SU-DHL-6 (cell line): ENCODE data around the gene TSG101.

ENCODE experiments used
- H2AFZ ChIP-seq: fragments of 200-600 bp; sonication (generic); 2 replicates; pipeline ENCODE4 v1.6.1; 2014; ENCODE audit warnings: low read depth, mild to moderate bottlenecking, moderate library complexity, mixed read lengths, antibody characterized with exemption, low read length; ENCODE audit not compliant: severe bottlenecking
- H3F3A ChIP-seq: fragments of 200-600 bp; shearing (Covaris generic); 2 replicates; pipeline ENCODE4 v1.6.0; 2016; ENCODE audit warnings: antibody characterized with exemption, mild to moderate bottlenecking; ENCODE audit not compliant: insufficient read depth
- H3K27ac ChIP-seq: fragments of 200-600 bp; sonication (generic); 2 replicates; pipeline ENCODE4 v1.5.1; 2016; ENCODE audit warnings: low read depth, mild to moderate bottlenecking, low read length, moderate library complexity, mixed read lengths
- H3K27me3 ChIP-seq: fragments of 200-600 bp; sonication (generic), shearing (Covaris generic); 2 replicates; pipeline ENCODE4 v1.6.0; 2014; ENCODE audit warnings: mild to moderate bottlenecking, low read length
- H3K36me3 ChIP-seq: fragments of 200-600 bp; sonication (generic); 2 replicates; pipeline ENCODE4 v1.6.1; 2014; ENCODE audit warnings: mild to moderate bottlenecking, low read length, mixed read lengths
- H3K4me2 ChIP-seq: fragments of 300-600, 200-600 bp; shearing (Covaris generic), sonication (generic); 2 replicates; pipeline ENCODE4 v1.6.0; 2014; ENCODE audit warnings: low read length, low read depth, mild to moderate bottlenecking; ENCODE audit not compliant: poor library complexity, severe bottlenecking
- H3K4me3 ChIP-seq: fragments of 200-600 bp; sonication (generic); 2 replicates; pipeline ENCODE4 v1.5.1; 2014; ENCODE audit warnings: antibody characterized with exemption, low read length, mild to moderate bottlenecking, mixed read lengths; ENCODE audit not compliant: insufficient read depth, poor library complexity, severe bottlenecking
- H3K79me2 ChIP-seq: fragments of 200-600 bp; sonication (generic); 2 replicates; pipeline ENCODE4 v1.6.1; 2014; ENCODE audit warnings: mild to moderate bottlenecking, low read length, moderate library complexity; ENCODE audit not compliant: insufficient read depth
- H3K9ac ChIP-seq: fragments of 200-600 bp; sonication (generic); 2 replicates; pipeline ENCODE4 v1.7.0; 2014; ENCODE audit warnings: mild to moderate bottlenecking, low read length
- H3K9me2 ChIP-seq: fragments of 200-600 bp; sonication (generic); replicated peaks from 2 replicates; pipeline ENCODE4 v1.6.1; 2014; ENCODE audit warnings: low read length; ENCODE audit not compliant: insufficient read depth
- H3K9me3 ChIP-seq: fragments of 200-600 bp; sonication (generic); 2 replicates; pipeline ENCODE4 v1.6.1; 2014; ENCODE audit warnings: low read length, mixed read lengths; ENCODE audit not compliant: insufficient read depth
- H4K20me1 ChIP-seq: fragments of 200-600 bp; sonication (generic); 2 replicates; pipeline ENCODE4 v1.6.1; 2014; ENCODE audit warnings: low read depth, mild to moderate bottlenecking, antibody characterized with exemption, low read length, moderate library complexity, mixed read lengths
- CTCF ChIP-seq: fragments of 200-600 bp; sonication (generic); IDR thresholded peaks from one replicate; pipeline ENCODE4 v1.5.1; 2017; ENCODE audit warnings: antibody characterized with exemption, mild to moderate bottlenecking, low read length, moderate library complexity; ENCODE audit not compliant: insufficient read depth, poor library complexity, severe bottlenecking
- EZH2phosphoT487 ChIP-seq: fragments of 200-600 bp; sonication (generic), shearing (Covaris generic); conservative IDR thresholded peaks from 2 replicates; pipeline ENCODE4 v1.6.1; 2018; ENCODE audit warnings: mild to moderate bottlenecking, antibody characterized with exemption, low read length, moderate library complexity, mixed read lengths

TSG101 gene

DNA sequence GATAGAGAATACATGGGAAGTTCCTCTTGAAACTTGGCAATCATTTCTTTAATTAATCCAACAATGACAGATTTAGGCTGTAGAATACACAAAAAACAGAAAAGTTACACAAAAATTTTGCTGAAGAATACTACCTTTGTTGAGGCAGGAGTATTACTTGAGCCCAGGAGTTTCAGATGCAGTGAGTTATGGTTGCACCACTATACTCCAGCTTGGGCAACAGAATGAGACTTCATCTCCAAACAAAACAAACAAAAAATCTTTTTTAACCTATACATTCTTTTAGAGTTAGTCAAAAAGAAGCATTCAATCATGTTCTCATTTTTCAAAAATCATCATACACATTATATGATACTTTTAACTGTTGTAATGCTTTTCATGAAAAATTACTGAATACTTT lies 39.7 kb upstream of the TSG101 start:
- Histone ChIP-seq H2AFZ (no peak overlapping the region), H3K9me2 (no peaks in the 10 kb centered on the region), H3F3A (no peaks in the 10 kb centered on the region), H3K36me3 (no peaks in the 10 kb centered on the region), H3K9ac (no peak overlapping the region), H3K79me2 (no peaks in the 10 kb centered on the region), H4K20me1 (no peaks in the 10 kb centered on the region), H3K27me3 (no peaks in the 10 kb centered on the region), H3K27ac (no peak overlapping the region), H3K9me3 (no peaks in the 10 kb centered on the region), H3K4me3 (no peak overlapping the region), H3K4me2 (no peak overlapping the region)
- TF ChIP-seq CTCF (no peak), EZH2phosphoT487 (no peak)

- no peaks in the 10 kb centered on the region for H3K79me2 ChIP-seq
- H3K36me3 ChIP-seq: no peaks in the 10 kb centered on the region
- H3K9me2 ChIP-seq: no peaks in the 10 kb centered on the region
- H3K27ac ChIP-seq: no peak overlapping the region
- H2AFZ ChIP-seq: no peak overlapping the region
- no peaks in the 10 kb centered on the region for H3K9me3 ChIP-seq
- H3K9ac ChIP-seq: no peak overlapping the region
- no peaks in the 10 kb centered on the region for H3F3A ChIP-seq
- H3K27me3 ChIP-seq: no peaks in the 10 kb centered on the region
- TF ChIP-seq CTCF (no peak), EZH2phosphoT487 (no peak)
- no peak overlapping the region for H3K4me3 ChIP-seq
- no peaks in the 10 kb centered on the region for H4K20me1 ChIP-seq
- H3K4me2 ChIP-seq: no peak overlapping the region
Measured at GRCh38 chr11:18564149-18564548, 37.4 kb upstream of the TSG101 start.

- no peaks in the 10 kb centered on the region for H3K79me2 ChIP-seq
- H3K4me3 ChIP-seq: no peak overlapping the region
- no peaks in the 10 kb centered on the region for H3K9me2 ChIP-seq
- TF ChIP-seq EZH2phosphoT487 (no peak), CTCF (no peak)
- no peaks in the 10 kb centered on the region for H3K36me3 ChIP-seq
- H3K9ac ChIP-seq: no peak overlapping the region
- no peaks in the 10 kb centered on the region for H4K20me1 ChIP-seq
- no peak overlapping the region for H3K4me2 ChIP-seq
- H3K9me3 ChIP-seq: no peaks in the 10 kb centered on the region
- H3K27ac ChIP-seq: no peak overlapping the region
- H3K27me3 ChIP-seq: no peaks in the 10 kb centered on the region
- no peak overlapping the region for H2AFZ ChIP-seq
- H3F3A ChIP-seq: no peaks in the 10 kb centered on the region
Measured at GRCh38 chr11:18563090-18563730, 36.5 kb upstream of the TSG101 start.
